ENCODE results near the gene MUC5B. TPM values are rescaled to one million over a fixed set of nuclear protein-coding genes. Genes with fewer than 3 reads are reported as not detected.

Gene MUC5B
- total RNA-seq, 1 donor: not detected

- TF ChIP-seq, protein P1, sequence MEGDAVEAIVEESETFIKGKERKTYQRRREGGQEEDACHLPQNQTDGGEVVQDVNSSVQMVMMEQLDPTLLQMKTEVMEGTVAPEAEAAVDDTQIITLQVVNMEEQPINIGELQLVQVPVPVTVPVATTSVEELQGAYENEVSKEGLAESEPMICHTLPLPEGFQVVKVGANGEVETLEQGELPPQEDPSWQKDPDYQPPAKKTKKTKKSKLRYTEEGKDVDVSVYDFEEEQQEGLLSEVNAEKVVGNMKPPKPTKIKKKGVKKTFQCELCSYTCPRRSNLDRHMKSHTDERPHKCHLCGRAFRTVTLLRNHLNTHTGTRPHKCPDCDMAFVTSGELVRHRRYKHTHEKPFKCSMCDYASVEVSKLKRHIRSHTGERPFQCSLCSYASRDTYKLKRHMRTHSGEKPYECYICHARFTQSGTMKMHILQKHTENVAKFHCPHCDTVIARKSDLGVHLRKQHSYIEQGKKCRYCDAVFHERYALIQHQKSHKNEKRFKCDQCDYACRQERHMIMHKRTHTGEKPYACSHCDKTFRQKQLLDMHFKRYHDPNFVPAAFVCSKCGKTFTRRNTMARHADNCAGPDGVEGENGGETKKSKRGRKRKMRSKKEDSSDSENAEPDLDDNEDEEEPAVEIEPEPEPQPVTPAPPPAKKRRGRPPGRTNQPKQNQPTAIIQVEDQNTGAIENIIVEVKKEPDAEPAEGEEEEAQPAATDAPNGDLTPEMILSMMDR (IDR thresholded peaks at IDR 0.05; ENCODE audit: insufficient read depth, low read depth, low read length): peak; percentile 36
- no peak for DNase-seq (ENCODE audit: low read depth)
- H3K4me3 ChIP-seq (ENCODE audit: low read depth, low read length): no peak overlapping the region
Observed at GRCh38 chr11:1293619-1294015, 70.8 kb downstream of the MUC5B start.

DNA sequence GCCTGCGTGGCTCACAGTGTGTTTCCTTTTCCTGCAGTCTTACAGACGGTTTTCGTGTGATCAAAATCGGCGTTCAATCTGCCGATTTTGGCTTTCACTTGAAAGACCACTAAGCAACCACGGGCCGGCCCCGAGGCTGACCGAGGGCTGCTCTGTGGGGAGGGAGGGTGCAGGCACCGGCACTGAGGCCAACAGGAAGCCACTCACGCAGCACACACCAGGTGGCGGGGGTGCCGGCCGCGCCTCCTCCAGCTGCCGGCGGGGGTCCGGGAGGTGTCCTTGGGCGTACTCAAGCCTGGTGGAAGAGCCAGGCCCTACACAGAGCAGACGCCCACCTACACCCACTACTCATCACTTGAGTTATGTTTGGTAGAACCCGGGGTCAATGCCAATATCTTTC lies 72.2 kb downstream of the MUC5B start:
- no peak overlapping the region for H3K4me3 ChIP-seq (ENCODE audit: low read depth, low read length)
- TF ChIP-seq, protein P1 (IDR thresholded peaks at IDR 0.05; ENCODE audit: insufficient read depth, low read depth, low read length): no peak
- DNase-seq (ENCODE audit: low read depth): no peak

- no peak for DNase-seq (ENCODE audit: low read depth)
- H3K4me3 ChIP-seq (ENCODE audit: low read depth, low read length): no peak overlapping the region
- TF ChIP-seq, protein P1 (IDR thresholded peaks at IDR 0.05; ENCODE audit: insufficient read depth, low read depth, low read length): no peak
Observed at GRCh38 chr11:1295591-1295990, 72.7 kb downstream of the MUC5B start.

DNA sequence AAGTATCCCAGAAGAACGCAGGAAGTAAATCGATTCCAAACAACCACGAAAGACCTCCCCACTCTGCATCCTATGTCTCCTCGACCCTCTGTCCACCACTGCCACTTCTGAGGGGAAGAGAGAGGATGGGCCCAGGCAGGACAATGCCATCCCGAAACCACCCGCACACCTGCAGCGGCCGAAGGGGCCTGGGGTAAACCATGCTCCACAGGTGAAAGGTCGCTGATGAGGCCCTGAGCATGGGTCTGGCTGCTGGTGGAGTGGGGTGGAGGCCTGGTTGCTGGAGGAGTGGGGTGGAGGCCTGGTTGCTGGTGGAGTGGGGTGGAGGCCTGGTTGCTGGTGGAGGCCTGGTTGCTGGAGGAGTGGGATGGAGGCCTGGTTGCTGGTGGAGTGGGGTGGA lies 73.4 kb downstream of the MUC5B start:
- no peak overlapping the region for H3K4me3 ChIP-seq (ENCODE audit: low read depth, low read length)
- no peak for DNase-seq (ENCODE audit: low read depth)
- TF ChIP-seq, protein P1 (IDR thresholded peaks at IDR 0.05; ENCODE audit: insufficient read depth, low read depth, low read length): no peak

DNA sequence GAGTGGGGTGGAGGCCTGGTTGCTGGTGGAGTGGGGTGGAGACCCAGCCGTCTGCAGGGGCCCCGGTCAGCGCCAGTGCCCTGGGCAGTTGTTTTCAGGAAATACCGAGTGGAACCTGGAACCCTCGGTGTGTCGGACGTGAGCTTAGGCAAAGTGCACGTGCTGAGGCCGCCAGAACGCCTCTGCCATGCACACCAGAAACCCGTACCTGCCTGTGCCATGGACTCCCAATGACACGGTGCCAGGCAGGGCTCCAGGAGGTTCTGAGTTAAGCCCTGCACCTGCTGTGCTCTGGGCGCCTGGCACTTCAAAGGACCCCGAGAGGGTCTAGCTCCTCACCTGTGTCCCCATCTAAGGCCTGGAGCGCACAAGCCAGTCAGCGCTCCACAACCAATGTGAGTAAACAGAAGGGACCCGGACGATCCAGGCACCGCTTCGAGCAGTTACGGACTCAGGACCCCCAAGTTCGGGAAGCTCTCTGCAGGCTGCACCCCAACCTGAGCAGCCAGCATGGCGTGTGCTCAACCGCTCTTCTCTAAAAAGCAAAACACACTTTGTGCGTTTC lies 74.2 kb downstream of the MUC5B start:
- no peak overlapping the region for H3K4me3 ChIP-seq (ENCODE audit: low read depth, low read length)
- no peak for DNase-seq (ENCODE audit: low read depth)
- TF ChIP-seq, protein P1 (IDR thresholded peaks at IDR 0.05; ENCODE audit: insufficient read depth, low read depth, low read length): no peak

- H3K4me3 ChIP-seq (ENCODE audit: low read depth, low read length): no peak overlapping the region
- DNase-seq (ENCODE audit: low read depth): no peak
- TF ChIP-seq, protein P1 (IDR thresholded peaks at IDR 0.05; ENCODE audit: insufficient read depth, low read depth, low read length): no peak
Observed at GRCh38 chr11:1297576-1298473, 75.0 kb downstream of the MUC5B start.
